Panc1 (cell line): ENCODE data around the gene EIF2S3B. TPM values are rescaled to one million over a fixed set of nuclear protein-coding genes. Genes with fewer than 3 reads are reported as not detected.
A peak's percentile ranks its signal among the peaks of the same experiment; 100 is the strongest.

Experiments
- ATAC-seq: fragments of 200-7000 bp; cut with Tn5 transposase; 2 replicates; pipeline ENCODE4 v1.9.1; 2020; ENCODE audit warnings: mild to moderate bottlenecking, moderate library complexity
- Bru-seq: library from RNA; stranded (reverse); fragments of 400-500 nt; gene quantifications from one replicate; lab custom pipeline; 2021; lab: Mats Ljungman, UMichigan
- BruChase-seq, 2 experiments: library from RNA; stranded (reverse); fragments of 400-500 nt; gene quantifications; one replicate each; lab custom pipeline; 2021; lab: Mats Ljungman, UMichigan
- BruUV-seq: library from RNA; stranded (reverse); fragments of 400-500 nt; replicated peaks from 2 replicates; lab custom pipeline; 2021; lab: Mats Ljungman, UMichigan
- CTCF ChIA-PET: fragments of 300-600 bp; sonication (Branson Sonifier 250); formaldehyde crosslinking; loops from one replicate; lab custom pipeline; 2022; ENCODE audit warnings: antibody characterized with exemption; lab: Charles Lee
- POLR2A ChIA-PET: fragments of 300-600 bp; sonication (Branson Sonifier 250); formaldehyde crosslinking; loops from one replicate; lab custom pipeline; 2022; ENCODE audit warnings: antibody characterized with exemption; lab: Charles Lee
- DNase-seq: peaks from one replicate; pipeline ENCODE4 v3.0.0-alpha.2; 2010; ENCODE audit warnings: low read depth, low spot score
- H3K27ac ChIP-seq: 2 replicates; pipeline ENCODE4 v1.5.1; 2011; ENCODE audit warnings: mild to moderate bottlenecking, low read length, inconsistent platforms
- H3K27me3 ChIP-seq: fragments of 200-500 bp; sonication (Bioruptor generic); 2 replicates; pipeline ENCODE4 v1.6.0; 2014; ENCODE audit warnings: low read length, inconsistent platforms; ENCODE audit not compliant: control insufficient read depth, insufficient read depth
- H3K36me3 ChIP-seq: fragments of 200-500 bp; sonication (Bioruptor generic); 2 replicates; pipeline ENCODE4 v1.5.1; 2014; ENCODE audit warnings: inconsistent platforms, mild to moderate bottlenecking, low read length, moderate library complexity; ENCODE audit not compliant: control insufficient read depth, insufficient read depth
- H3K4me1 ChIP-seq: 2 replicates; pipeline ENCODE4 v1.5.1; 2011; ENCODE audit warnings: inconsistent platforms, mild to moderate bottlenecking, low read length, moderate library complexity; ENCODE audit not compliant: control insufficient read depth, insufficient read depth
- H3K4me3 ChIP-seq, 2 experiments: 2 replicates each; pipeline ENCODE4 v1.5.1; 2011 to 2012; ENCODE audit warnings: low read depth in 2 of 2, low read length in 2 of 2, mild to moderate bottlenecking in 2 of 2, inconsistent platforms in 1 of 2, moderate library complexity in 1 of 2
- H3K9me3 ChIP-seq: fragments of 200-500 bp; sonication (Bioruptor generic); 2 replicates; pipeline ENCODE4 v1.5.1; 2014; ENCODE audit warnings: low read depth, mild to moderate bottlenecking, inconsistent platforms, low read length, moderate library complexity; ENCODE audit not compliant: control insufficient read depth, insufficient read depth
- POLR2AphosphoS5 ChIP-seq: IDR thresholded peaks from 2 replicates; pipeline ENCODE4 v1.6.1; 2012; ENCODE audit warnings: mild to moderate bottlenecking, low read depth, low read length, moderate library complexity
- SIN3A ChIP-seq: IDR thresholded peaks from 2 replicates; pipeline ENCODE4 v1.6.1; 2012; ENCODE audit warnings: low read depth, mild to moderate bottlenecking, low read length, moderate library complexity, borderline replicate concordance; ENCODE audit not compliant: insufficient read depth
- TCF7L2 ChIP-seq: IDR thresholded peaks from 2 replicates; pipeline ENCODE4 v1.6.1; 2011; ENCODE audit warnings: mild to moderate bottlenecking, low read depth, low read length, inconsistent platforms
- in situ Hi-C: cut with HindIII; loops from 2 replicates; pipeline ENCODE4 v1.10.0; 2016; ENCODE audit warnings: low sequenced_read_pairs, low pct_unique_long_range_greater_than_20kb
- intact Hi-C: fragments of 100-400 bp; cut with micrococcal nuclease; formaldehyde crosslinking; loops from one replicate; pipeline ENCODE4 v1.10.0; 2022; ENCODE audit not compliant: unreplicated experiment
- long read RNA-seq: library from polyadenylated mRNA; unstranded; transcript quantifications from one replicate; pipeline ENCODE4 v2.0.0, GENCODE V29; 2021; ENCODE audit not compliant: unreplicated experiment
- polyA plus RNA-seq: library from polyadenylated mRNA; unstranded; fragments of >200 nt; gene quantifications from one replicate; pipeline ENCODE4 v1.2.1, GENCODE V29; 2012; ENCODE audit warnings: missing spikeins; ENCODE audit not compliant: insufficient read length
- total RNA-seq: library from RNA; stranded (reverse); gene quantifications from one replicate; pipeline ENCODE4 v1.2.1, GENCODE V29; 2021; ENCODE audit not compliant: unreplicated experiment
- TF ChIP-seq, protein P1 (sequence below), 2 experiments: IDR thresholded peaks; 2 replicates each; pipeline ENCODE4 v1.6.1; 2011 to 2012; ENCODE audit warnings: low read depth in 2 of 2, control low read depth in 1 of 2, low read length in 1 of 2, mild to moderate bottlenecking in 1 of 2, moderate library complexity in 1 of 2; ENCODE audit not compliant: insufficient read depth in 1 of 2
- TF ChIP-seq, protein P2 (sequence below): fragments of 450-650 bp; IDR thresholded peaks from 2 replicates; pipeline ENCODE4 v1.5.1; 2017; ENCODE audit warnings: mild to moderate bottlenecking

The EIF2S3B gene
- total RNA-seq (0.28 TPM), Bru-seq, nascent RNA (percentile 12 among the genes with signal in this experiment), BruChase-seq, experiment 1, labeled RNA remaining after a 2-hour chase (percentile 22 among the genes with signal in this experiment), BruChase-seq, experiment 2, labeled RNA remaining after a 6-hour chase (percentile 22 among the genes with signal in this experiment)
- 3.9 TPM for polyA plus RNA-seq
- long read RNA-seq, result 0 reads

DNA sequence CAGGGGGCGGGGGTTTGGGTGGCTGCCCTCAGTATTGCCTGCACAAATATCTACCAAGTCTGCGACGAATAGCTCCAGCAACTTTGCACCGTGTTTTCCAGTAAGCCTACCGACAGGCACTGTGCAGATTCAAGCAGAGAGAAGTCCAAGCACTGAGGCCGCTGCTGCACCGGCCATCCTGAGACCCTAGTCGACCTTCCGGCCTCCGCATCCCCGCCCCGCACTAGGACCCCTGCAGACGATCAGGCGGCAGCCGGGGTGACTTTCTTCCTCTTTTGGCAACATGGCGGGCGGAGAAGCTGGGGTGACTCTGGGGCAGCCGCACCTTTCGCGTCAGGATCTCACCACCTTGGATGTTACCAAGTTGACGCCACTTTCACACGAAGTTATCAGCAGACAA lies at the start of gene EIF2S3B:
Gene EIF2S3B, plus strand, starts transcription at position 271 of the 400 bp plus-strand sequence. Its CDS starts 13 bp downstream, at position 284.
- ChIA-PET CTCF (no interaction called here), POLR2A (no interaction called here)
- TF ChIP-seq, protein P1, sequence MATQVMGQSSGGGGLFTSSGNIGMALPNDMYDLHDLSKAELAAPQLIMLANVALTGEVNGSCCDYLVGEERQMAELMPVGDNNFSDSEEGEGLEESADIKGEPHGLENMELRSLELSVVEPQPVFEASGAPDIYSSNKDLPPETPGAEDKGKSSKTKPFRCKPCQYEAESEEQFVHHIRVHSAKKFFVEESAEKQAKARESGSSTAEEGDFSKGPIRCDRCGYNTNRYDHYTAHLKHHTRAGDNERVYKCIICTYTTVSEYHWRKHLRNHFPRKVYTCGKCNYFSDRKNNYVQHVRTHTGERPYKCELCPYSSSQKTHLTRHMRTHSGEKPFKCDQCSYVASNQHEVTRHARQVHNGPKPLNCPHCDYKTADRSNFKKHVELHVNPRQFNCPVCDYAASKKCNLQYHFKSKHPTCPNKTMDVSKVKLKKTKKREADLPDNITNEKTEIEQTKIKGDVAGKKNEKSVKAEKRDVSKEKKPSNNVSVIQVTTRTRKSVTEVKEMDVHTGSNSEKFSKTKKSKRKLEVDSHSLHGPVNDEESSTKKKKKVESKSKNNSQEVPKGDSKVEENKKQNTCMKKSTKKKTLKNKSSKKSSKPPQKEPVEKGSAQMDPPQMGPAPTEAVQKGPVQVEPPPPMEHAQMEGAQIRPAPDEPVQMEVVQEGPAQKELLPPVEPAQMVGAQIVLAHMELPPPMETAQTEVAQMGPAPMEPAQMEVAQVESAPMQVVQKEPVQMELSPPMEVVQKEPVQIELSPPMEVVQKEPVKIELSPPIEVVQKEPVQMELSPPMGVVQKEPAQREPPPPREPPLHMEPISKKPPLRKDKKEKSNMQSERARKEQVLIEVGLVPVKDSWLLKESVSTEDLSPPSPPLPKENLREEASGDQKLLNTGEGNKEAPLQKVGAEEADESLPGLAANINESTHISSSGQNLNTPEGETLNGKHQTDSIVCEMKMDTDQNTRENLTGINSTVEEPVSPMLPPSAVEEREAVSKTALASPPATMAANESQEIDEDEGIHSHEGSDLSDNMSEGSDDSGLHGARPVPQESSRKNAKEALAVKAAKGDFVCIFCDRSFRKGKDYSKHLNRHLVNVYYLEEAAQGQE (IDR thresholded peaks at IDR 0.05; ENCODE audit: insufficient read depth in 1 of 2, low read depth in 2 of 2, low read length in 1 of 2), result no peak
- Histone ChIP-seq H3K4me1 (no peaks in the 10 kb centered on the region), H3K36me3 (no peaks in the 10 kb centered on the region), H3K27ac (no peak within 1 kb of the TSS), H3K4me3 (no peak within 1 kb of the TSS), H3K27me3 (no peaks in the 10 kb centered on the region), H3K9me3 (no peaks in the 10 kb centered on the region)
- ATAC-seq (no peak), DNase-seq (no peak)
- intact Hi-C loops, result no loop called here
- no TSS peak for BruUV-seq
- in situ Hi-C loops, result no loop called here

DNA sequence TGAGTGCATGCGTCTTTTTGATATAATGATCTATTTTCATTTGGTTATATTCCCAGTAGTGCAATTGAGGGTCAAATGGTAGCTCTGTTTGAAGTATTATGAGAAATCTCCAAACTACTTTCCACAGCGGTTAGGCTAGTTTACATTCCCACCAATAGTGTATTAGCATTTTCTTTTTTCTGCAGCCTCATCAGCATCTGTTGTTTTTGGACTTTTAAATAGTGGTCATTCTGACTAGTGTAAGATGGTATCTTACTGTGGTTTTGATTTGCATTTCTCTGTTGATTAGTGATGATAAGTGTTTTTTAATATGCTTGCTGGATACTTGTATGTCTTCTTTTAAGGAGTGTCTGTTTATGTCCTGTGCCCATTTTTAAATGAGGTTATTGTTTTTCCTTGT lies 48.8 kb upstream of the EIF2S3B start:
- DNase-seq (no peak), ATAC-seq (no peak)
- no peak for TF ChIP-seq POLR2AphosphoS5
- TF ChIP-seq TCF7L2, result no peak
- TF ChIP-seq, protein P1 (IDR thresholded peaks at IDR 0.05; ENCODE audit: insufficient read depth in 1 of 2, low read depth in 2 of 2, low read length in 1 of 2), result no peak
- no peak for TF ChIP-seq SIN3A
- Histone ChIP-seq H3K4me1 (no peaks in the 10 kb centered on the region), H3K9me3 (peaks cover 3% of the 10 kb centered on the region; the same call in 1 of the 2 replicates), H3K27me3 (no peaks in the 10 kb centered on the region), H3K4me3 (no peak overlapping the region), H3K36me3 (no peaks in the 10 kb centered on the region), H3K27ac (no peak overlapping the region)
- POLR2A ChIA-PET, result no interaction called here
- CTCF ChIA-PET, result no interaction called here
- intact Hi-C loops, result no loop called here
- BruUV-seq, result no TSS peak
- in situ Hi-C loops, result no loop called here

DNA sequence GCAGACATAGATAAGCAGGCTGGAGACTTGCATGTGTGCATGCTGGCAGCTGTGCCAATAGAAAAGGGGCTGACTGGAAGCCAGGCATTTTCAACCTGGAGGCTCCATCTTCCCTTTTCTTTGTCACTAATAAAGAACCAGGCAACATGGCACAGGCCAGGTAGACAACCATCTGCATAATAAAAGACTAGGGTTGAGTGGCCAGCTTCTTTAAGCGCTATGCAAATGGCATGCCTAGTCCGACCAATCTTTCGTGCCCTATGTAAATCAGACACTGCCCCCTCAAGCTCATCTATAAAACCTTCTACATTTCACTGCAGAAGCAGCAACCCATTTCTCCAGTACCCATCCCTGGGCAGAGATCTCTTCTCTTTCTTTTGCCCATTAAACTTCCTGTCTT lies 47.9 kb upstream of the EIF2S3B start:
- no peaks in the 10 kb centered on the region for H3K36me3 ChIP-seq
- ChIA-PET CTCF (no interaction called here), POLR2A (no interaction called here)
- no peak overlapping the region for H3K27ac ChIP-seq
- peaks cover 3% of the 10 kb centered on the region; the same call in 1 of the 2 replicates for H3K9me3 ChIP-seq
- H3K4me3 ChIP-seq, result no peak overlapping the region
- no TSS peak for BruUV-seq
- no peaks in the 10 kb centered on the region for H3K27me3 ChIP-seq
- intact Hi-C loops (no loop called here), in situ Hi-C loops (no loop called here)
- ATAC-seq (no peak), DNase-seq (no peak)
- H3K4me1 ChIP-seq, result no peaks in the 10 kb centered on the region
- TF ChIP-seq POLR2AphosphoS5, result no peak
- TF ChIP-seq TCF7L2, result no peak
- TF ChIP-seq, protein P1 (IDR thresholded peaks at IDR 0.05; ENCODE audit: insufficient read depth in 1 of 2, low read depth in 2 of 2, low read length in 1 of 2), result no peak
- TF ChIP-seq, protein P2, sequence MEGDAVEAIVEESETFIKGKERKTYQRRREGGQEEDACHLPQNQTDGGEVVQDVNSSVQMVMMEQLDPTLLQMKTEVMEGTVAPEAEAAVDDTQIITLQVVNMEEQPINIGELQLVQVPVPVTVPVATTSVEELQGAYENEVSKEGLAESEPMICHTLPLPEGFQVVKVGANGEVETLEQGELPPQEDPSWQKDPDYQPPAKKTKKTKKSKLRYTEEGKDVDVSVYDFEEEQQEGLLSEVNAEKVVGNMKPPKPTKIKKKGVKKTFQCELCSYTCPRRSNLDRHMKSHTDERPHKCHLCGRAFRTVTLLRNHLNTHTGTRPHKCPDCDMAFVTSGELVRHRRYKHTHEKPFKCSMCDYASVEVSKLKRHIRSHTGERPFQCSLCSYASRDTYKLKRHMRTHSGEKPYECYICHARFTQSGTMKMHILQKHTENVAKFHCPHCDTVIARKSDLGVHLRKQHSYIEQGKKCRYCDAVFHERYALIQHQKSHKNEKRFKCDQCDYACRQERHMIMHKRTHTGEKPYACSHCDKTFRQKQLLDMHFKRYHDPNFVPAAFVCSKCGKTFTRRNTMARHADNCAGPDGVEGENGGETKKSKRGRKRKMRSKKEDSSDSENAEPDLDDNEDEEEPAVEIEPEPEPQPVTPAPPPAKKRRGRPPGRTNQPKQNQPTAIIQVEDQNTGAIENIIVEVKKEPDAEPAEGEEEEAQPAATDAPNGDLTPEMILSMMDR, result no peak
- no peak for TF ChIP-seq SIN3A
